HG03280 (cell line): ENCODE results near the gene CHID1.
A peak's percentile ranks its signal among the peaks of the same experiment; 100 is the strongest.

Experiments
- ATAC-seq: cut with Tn5 transposase; IDR thresholded peaks from one replicate; pipeline ENCODE4 v1.9.1; 2021; ENCODE audit warnings: mild to moderate bottlenecking, moderate library complexity; ENCODE audit not compliant: unreplicated experiment

CHID1 gene

GRCh38 chr11:826227-826621 is 84.4 kb downstream of the CHID1 start:
- ATAC-seq = no peak

GRCh38 chr11:825366-826226 is 85.0 kb downstream of the CHID1 start:
- ATAC-seq = no peak

- ATAC-seq = no peak
Observed at GRCh38 chr11:824942-825341, 85.7 kb downstream of the CHID1 start.

GRCh38 chr11:824292-824880 is 86.2 kb downstream of the CHID1 start:
- ATAC-seq = no peak

DNA sequence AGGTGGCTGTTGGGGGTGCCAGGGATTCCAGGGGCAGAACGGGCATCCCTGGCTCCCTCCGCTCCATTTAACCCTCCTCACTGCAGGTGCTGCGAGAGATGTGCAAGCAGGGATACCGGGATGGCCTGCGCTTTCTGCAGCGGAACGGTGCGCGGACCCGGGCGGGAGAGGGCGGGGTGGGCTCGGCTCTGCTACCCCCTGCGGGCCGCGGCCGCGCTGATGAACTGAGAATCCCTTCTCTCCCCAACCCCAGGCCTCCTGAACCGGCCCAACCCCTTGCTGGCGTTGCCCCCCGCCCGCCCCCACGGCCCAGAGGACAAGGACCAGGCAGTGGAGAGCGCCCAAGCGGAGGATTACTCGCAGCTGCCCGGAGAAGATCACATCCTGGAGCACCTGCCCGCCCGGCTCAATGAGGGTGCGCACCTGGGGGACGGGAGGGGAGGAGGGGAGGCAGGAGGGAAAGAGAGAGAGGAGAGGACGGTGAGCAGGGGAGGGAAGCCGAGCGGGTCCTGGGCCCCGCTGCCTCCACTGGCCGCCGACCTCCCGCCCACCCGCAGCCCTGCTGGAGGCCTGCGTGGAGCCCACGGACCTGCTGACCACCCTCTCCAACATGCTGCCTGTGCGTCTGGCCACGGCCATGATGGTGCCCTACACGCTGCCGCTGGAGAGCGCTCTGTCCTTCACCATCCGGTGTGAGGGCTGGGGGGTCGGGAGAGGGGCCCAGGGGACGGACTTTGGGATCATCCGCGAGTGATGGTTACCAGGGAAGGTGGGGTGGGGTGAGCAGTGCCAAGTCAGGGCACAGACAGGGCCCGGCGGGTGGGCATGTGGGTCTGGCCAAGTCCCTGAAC is 86.9 kb downstream of the CHID1 start:
- ATAC-seq = no peak

DNA sequence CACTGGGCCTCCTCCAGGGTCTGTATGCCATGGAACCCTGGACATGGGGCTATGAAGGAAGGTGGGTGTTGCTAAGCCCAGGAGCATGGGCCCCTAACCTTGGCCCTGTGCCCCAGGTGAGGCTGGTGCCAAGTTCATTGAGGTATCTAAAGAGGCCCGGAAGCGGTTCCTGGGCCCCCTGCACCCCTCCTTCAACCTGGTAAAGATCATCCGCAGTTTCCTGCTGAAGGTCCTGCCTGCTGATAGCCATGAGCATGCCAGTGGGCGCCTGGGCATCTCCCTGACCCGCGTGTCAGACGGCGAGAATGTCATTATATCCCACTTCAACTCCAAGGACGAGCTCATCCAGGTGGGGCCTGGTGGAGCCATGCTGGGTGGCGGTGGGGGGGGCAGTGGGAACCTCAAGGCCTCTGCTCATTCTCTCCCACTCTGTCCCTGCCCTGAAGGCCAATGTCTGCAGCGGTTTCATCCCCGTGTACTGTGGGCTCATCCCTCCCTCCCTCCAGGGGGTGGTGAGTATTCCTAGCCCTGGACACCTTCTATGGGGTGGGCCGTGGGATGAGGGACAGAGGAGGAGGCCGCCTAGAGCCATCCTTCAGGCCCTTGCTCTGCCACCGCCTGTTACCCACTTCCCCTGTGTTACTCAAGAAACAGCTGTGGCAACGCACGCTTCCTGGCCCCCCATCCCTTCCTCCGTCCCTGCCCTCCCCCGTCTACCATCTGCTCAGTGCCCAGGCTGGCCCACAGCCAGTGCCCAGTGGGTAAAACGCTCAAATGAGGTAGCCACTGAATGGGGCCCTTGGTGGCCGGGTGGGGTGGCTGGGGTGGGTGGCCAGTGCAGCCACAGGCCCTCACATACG is 88.9 kb downstream of the CHID1 start:
- no peak for ATAC-seq

DNA sequence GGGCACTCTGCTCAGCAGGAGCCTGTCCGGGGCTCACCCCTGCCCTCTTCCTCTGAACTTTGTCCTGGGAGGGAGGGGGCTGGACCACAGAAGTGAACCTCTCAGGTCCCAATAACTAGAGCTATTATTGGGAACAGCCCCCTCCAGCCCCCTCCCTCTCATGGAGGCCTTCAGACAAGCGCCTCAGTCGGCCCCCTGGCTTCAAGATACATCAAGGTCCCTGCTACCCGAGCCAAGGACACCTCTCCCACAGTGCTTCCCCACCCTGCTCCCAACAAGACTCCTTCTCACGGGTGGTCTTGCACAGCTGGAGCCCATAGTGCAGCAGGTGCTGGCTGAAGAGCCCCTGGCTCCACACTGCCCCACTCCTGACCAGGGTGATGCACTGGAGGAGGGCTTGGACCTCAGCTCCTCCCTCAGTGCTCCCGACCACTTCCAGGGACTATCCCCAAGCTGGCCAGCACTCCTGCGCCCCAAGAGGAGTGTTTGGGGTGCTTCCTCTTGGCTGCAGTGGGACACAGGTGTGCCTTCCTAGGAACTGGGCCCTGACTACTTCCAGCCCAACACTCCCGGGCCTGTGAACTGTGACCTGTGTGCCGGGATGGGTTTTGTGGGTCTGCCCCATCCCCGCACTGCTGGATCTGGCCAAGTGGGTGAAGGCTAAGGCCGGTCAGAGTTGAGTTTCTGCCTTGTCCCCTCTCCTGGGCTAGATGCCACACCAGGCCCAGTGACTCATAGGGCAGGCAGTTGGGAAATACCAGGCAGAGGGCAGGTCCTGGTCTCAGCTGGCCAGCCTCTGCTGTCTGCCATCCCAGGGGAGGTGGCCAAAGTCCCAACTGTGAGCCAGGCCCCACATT is 89.7 kb downstream of the CHID1 start:
- ATAC-seq = no peak

GRCh38 chr11:819943-820649 is 90.5 kb downstream of the CHID1 start:
- peak; percentile 68 for ATAC-seq

- ATAC-seq = peak; percentile 71
Observed at GRCh38 chr11:819129-819931, 91.3 kb downstream of the CHID1 start.

DNA sequence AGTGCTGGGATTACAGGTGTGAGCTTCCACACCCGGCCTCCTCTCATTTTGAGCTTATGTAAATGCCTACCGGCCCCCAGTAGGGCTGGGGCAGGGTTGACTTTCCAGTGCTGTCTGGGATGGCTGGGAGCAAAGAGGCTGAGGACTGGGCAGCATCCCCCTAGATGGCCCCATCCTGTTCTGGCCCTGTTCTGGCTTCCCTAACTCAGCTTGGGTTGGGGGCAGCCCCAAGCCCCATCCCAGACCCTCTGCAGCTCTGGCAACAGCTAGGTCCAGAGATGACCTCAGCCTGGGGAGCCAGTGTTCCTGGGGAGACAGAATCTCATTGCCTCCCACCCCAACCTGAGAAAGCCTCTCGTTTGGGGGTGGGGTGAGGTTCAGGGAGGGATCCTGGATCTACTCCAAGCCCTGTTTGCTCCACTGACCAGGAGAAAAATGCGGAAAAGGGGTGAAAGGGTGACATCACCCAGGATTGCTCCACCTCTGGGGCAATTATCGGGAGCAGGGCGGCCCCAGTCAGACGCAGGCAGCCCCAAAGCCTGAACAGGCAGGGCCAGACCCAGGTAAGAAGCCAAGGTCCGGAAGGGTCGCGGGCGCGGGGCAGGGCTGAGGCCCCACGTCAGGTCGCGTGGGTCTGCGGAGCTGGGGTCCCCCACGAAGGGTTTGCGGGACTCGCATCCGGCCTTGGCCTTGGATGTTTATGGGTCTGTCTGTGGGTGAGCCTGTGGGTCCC is 92.0 kb downstream of the CHID1 start, which contains the start of gene PNPLA2:
PNPLA2 (plus strand) TSS at position 519 of the 733 bp plus-strand sequence. CDS start 805 bp downstream, outside the sequence.
- no peak for ATAC-seq
